ENCODE results near the gene SUSD3. TPM values are rescaled to one million over a fixed set of nuclear protein-coding genes. Genes with fewer than 3 reads are reported as not detected.

Gene SUSD3
- total RNA-seq, 1 donor from 2014 or later = 9.1 TPM

DNA sequence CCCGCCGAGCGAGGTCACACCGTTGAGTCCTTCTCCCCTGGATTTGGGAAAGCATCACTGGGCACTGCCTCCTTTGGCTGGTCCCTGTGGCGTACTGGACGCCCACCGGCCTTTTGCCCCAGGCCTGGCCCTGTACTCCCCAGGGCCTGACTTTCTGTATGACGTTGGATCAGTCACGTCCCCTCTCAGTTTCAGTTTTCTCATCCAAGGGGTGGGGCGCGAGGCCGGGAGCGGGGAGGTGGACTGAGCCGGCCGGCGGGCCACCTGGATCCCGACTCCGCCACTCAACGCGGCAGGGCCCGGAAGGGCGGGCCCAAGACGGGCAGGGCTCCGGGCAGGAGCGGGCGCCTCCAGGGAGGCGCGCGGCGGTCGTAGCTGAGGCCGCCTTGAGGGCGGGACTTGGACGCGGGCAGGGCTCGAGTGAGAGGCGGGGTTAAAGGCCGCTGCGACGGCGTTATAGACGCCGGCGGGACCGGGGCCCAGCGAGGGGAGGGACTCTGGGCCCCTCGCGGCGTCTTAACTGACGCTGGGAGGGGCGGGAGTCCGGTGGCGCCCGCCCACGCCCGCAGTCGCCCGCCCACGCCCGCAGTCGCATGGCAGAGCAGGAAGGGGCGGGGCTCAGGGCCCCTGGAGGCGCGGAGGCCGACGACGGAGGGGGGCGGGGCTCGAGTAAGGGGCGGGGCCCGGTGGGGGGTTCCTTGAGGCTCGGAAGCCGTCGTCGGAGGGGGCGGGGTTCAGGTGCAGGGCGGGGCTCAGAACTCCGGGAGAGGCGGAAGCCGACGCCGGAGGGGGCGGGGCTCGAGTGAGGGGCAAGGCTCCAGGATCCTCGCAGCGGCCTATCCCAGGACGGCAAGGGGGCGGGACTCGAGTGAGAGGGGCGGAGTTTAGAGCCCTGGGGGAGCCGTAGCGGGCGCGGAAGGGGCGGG, 37.0 kb downstream of the SUSD3 start:
- ATAC-seq (ENCODE audit: low read depth) = peak; percentile 79
- Mint-ChIP-seq H3K4me1 (peaks cover 83% of the 10 kb centered on the region), H3K36me3 (ENCODE audit: low read depth) (peaks cover 5% of the 10 kb centered on the region), H3K9me3 (peaks cover 4% of the 10 kb centered on the region), H3K4me3 (peak overlapping the region; percentile 86), H3K27me3 (no peaks in the 10 kb centered on the region), H3K27ac (peak overlapping the region; percentile 99)
- TF ChIP-seq, protein P1, sequence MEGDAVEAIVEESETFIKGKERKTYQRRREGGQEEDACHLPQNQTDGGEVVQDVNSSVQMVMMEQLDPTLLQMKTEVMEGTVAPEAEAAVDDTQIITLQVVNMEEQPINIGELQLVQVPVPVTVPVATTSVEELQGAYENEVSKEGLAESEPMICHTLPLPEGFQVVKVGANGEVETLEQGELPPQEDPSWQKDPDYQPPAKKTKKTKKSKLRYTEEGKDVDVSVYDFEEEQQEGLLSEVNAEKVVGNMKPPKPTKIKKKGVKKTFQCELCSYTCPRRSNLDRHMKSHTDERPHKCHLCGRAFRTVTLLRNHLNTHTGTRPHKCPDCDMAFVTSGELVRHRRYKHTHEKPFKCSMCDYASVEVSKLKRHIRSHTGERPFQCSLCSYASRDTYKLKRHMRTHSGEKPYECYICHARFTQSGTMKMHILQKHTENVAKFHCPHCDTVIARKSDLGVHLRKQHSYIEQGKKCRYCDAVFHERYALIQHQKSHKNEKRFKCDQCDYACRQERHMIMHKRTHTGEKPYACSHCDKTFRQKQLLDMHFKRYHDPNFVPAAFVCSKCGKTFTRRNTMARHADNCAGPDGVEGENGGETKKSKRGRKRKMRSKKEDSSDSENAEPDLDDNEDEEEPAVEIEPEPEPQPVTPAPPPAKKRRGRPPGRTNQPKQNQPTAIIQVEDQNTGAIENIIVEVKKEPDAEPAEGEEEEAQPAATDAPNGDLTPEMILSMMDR (IDR thresholded peaks at IDR 0.05) = no peak
- ChIA-PET POLR2A (interaction anchor here (0.6 to 4.7 kb wide), 23 partner anchors 9 to 425 kb away, joined by 3 to 53 read pairs (median 4); partner anchors contain the start of genes FAM120AOS, IPPK, NINJ1 and SUSD3), CTCF (interaction anchor here (1.1 kb wide), 1 partner anchor 14 kb away, joined by 4 read pairs; no protein-coding TSS in a partner anchor)
- DNase-seq = peak; percentile 100
- intact Hi-C loops (cut with micrococcal nuclease) = loop anchor here (1.0 to 10.0 kb wide), 9 partner anchors 31 to 471 kb away; partner anchors contain the start of genes FAM120A, FAM120AOS, NINJ1 and ZNF484

DNA sequence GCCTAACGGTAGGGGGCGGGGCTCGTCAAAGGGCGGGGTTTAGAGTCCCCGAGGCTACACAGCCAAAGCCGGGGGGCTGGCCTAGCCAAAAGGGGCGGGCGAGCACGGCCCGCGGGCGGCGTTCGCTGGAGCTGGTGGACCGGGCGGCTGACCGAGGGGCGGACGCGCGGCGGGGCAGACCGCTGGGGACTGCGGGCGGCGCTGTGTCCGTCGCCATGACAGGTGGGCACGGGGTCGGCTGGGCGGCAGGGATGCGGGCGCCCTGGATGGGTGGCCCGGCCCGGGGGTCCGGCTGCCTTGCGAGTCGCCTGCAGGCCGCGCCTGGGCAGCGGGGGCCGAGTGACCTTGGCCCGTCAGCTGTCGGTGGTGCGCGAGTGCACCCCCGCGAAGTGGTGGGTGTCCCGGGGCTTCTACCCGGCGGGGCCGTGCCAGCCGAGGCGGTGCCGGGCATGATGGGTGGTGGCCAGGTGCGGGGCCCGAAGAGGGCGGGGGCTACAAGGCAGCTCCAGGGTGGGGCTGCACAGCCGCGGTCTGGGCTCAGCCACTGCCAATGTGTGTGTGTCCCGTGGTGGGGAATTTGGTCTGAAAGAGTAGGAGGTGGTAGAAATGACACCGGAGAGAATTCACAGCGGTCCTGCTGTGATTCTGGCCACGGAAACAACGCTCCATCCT, 37.8 kb downstream of the SUSD3 start, which contains the start of gene CARD19:
CARD19 (plus strand) TSS at position 87 of the 672 bp plus-strand sequence; CDS start at position 216, 129 bp downstream.
- TF ChIP-seq, protein P1 (IDR thresholded peaks at IDR 0.05) = no peak
- peak within 1 kb of the TSS; percentile 86 for H3K4me3 Mint-ChIP-seq
- peaks cover under 1% of the 10 kb centered on the region for H3K9me3 Mint-ChIP-seq
- no peak for DNase-seq
- H3K4me1 Mint-ChIP-seq = peaks cover 77% of the 10 kb centered on the region
- ChIA-PET POLR2A (interaction anchor here (0.5 to 4.7 kb wide), 16 partner anchors 8 to 426 kb away, joined by 3 to 53 read pairs (median 4); partner anchors contain the start of genes IPPK, NINJ1 and SUSD3), CTCF (interaction anchor here (1.1 kb wide), 1 partner anchor 13 kb away, joined by 4 read pairs; no protein-coding TSS in a partner anchor)
- H3K27ac Mint-ChIP-seq = peak within 1 kb of the TSS; percentile 99
- H3K27me3 Mint-ChIP-seq = no peaks in the 10 kb centered on the region
- intact Hi-C loops (cut with micrococcal nuclease) = loop anchor here (1.0 to 10.0 kb wide), 4 partner anchors 38 to 359 kb away; partner anchors contain the start of genes FAM120A, FAM120AOS and NINJ1
- peaks cover 5% of the 10 kb centered on the region for H3K36me3 Mint-ChIP-seq (ENCODE audit: low read depth)
- no peak for ATAC-seq (ENCODE audit: low read depth)

DNA sequence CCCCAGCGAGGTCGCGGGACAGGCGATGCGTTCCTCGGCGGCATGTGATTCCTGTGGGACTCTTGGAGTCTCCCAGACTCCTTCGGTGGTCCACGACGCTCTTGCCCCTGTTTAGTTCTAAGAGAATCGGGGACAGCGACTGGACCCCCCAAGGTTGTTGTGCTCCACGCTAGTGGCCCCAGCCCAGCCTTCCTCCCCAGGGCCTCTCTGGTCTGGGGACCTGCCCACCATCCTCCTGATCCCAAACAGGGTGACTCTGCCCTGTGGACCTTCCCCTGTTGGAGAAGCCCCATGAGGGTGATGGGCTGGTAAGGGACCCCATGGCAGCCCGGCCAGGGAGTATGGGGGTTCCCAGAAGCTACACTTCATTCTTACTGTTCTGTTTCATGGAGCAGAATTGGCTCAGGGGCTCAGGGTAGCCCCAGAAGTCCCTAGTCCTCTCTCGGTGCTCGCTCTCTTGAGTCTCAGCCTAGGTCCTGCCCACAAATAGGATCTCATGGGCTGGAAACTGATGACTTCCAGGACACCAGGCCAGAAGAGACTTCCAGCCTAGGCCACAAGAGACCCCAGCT, 38.4 kb downstream of the SUSD3 start:
- Mint-ChIP-seq H3K4me1 (peaks cover 71% of the 10 kb centered on the region), H3K4me3 (peak overlapping the region; percentile 84), H3K9me3 (no peaks in the 10 kb centered on the region), H3K27me3 (no peaks in the 10 kb centered on the region), H3K36me3 (ENCODE audit: low read depth) (peaks cover 3% of the 10 kb centered on the region), H3K27ac (peak overlapping the region; percentile 78)
- intact Hi-C loops (cut with micrococcal nuclease) = loop anchor here (1.0 to 10.0 kb wide), 4 partner anchors 37 to 358 kb away; partner anchors contain the start of genes FAM120A, FAM120AOS and NINJ1
- no peak for DNase-seq
- ATAC-seq (ENCODE audit: low read depth) = no peak
- ChIA-PET POLR2A (interaction anchor here (0.6 to 4.7 kb wide), 6 partner anchors 10 to 357 kb away, joined by 3 to 53 read pairs (median 12); partner anchors contain the start of gene SUSD3), CTCF (interaction anchor here (1.1 kb wide), 1 partner anchor 12 kb away, joined by 4 read pairs; no protein-coding TSS in a partner anchor)
- TF ChIP-seq, protein P1 (IDR thresholded peaks at IDR 0.05) = no peak

DNA sequence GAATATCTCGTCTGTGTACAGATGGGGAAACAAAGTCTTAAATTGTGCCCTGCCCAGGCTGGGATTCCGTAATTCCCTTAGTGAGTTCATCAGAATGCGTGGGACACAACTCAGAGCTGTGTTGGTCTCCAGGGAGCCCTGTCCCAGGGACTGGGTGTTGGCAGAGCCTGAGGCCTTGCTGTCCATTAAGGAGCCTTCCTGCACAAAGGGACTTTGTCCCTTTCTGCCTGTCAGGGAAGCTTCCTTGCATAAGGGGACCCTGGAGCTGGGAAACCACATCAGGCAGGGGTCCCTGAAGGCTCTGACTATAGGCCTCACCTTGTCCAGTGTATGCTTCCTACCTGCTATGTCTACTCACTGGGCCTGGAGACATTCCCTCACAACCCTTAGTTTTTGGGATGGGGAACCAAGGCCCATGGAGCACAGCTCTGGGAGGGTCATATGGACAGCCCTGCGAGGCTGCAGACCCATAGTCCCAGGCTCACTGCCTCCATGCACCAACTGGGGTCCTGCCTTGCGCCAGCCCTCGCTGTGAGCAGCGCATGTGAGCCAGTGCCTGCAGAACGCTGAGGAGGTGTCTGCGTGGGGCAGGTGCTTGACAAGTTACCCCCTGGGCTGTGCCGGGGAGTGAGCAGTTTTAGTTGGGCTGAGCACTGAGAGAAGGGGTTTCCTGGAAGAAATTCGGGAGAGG, 39.2 kb downstream of the SUSD3 start:
- ATAC-seq (ENCODE audit: low read depth) = no peak
- peak overlapping the region; percentile 84 for H3K4me3 Mint-ChIP-seq
- H3K27me3 Mint-ChIP-seq = no peaks in the 10 kb centered on the region
- H3K27ac Mint-ChIP-seq = peak overlapping the region; percentile 82
- DNase-seq = no peak
- POLR2A ChIA-PET = interaction anchor here (0.6 to 3.9 kb wide), 7 partner anchors 22 to 135 kb away, joined by 3 to 41 read pairs (median 4); partner anchors contain the start of genes NINJ1 and SUSD3
- TF ChIP-seq, protein P1 (IDR thresholded peaks at IDR 0.05) = no peak
- H3K36me3 Mint-ChIP-seq (ENCODE audit: low read depth) = peaks cover 3% of the 10 kb centered on the region
- H3K4me1 Mint-ChIP-seq = peaks cover 63% of the 10 kb centered on the region
- CTCF ChIA-PET = interaction anchor here (2.3 kb wide), 1 partner anchor 11 kb away, joined by 9 read pairs; no protein-coding TSS in a partner anchor
- intact Hi-C loops (cut with micrococcal nuclease) = loop anchor here (2.0 to 10.0 kb wide), 3 partner anchors 95 to 357 kb away; partner anchors contain the start of genes FAM120A and FAM120AOS
- no peaks in the 10 kb centered on the region for H3K9me3 Mint-ChIP-seq

Measured in activated B cell treated with CpG ODN at 0.5 μM for 24 hours (primary cell).